ENCODE data around the gene KCNMA1. TPM values are rescaled to one million over a fixed set of nuclear protein-coding genes. Genes with fewer than 3 reads are reported as not detected.

Gene KCNMA1
- total RNA-seq, 1 donor from 2014 or later = 95.5 TPM

GRCh38 chr10:76981251-76981650 is 656.4 kb downstream of the KCNMA1 start:
- no peak overlapping the region for H3K4me3 Mint-ChIP-seq (ENCODE audit: unreplicated experiment)

GRCh38 chr10:76977901-76978300 is 659.7 kb downstream of the KCNMA1 start:
- no peak for DNase-seq (ENCODE audit: extremely low spot score, unreplicated experiment)
- Mint-ChIP-seq H3K27ac (ENCODE audit: unreplicated experiment) (no peak overlapping the region), H3K4me1 (ENCODE audit: unreplicated experiment) (peaks cover 33% of the 10 kb centered on the region), H3K9me3 (ENCODE audit: unreplicated experiment) (no peaks in the 10 kb centered on the region), H3K36me3 (ENCODE audit: unreplicated experiment) (peaks cover 6% of the 10 kb centered on the region), H3K4me3 (ENCODE audit: unreplicated experiment) (no peak overlapping the region), H3K27me3 (ENCODE audit: unreplicated experiment) (no peaks in the 10 kb centered on the region)
- TF ChIP-seq CTCF (IDR thresholded peaks at IDR 0.05) = no peak

More at GRCh38 chr10:76981251-76981650, 656.4 kb downstream of the KCNMA1 start:
- Mint-ChIP-seq H3K4me1 (ENCODE audit: unreplicated experiment) (peaks cover 40% of the 10 kb centered on the region), H3K27ac (ENCODE audit: unreplicated experiment) (no peak overlapping the region), H3K36me3 (ENCODE audit: unreplicated experiment) (peaks cover 8% of the 10 kb centered on the region), H3K27me3 (ENCODE audit: unreplicated experiment) (no peaks in the 10 kb centered on the region), H3K9me3 (ENCODE audit: unreplicated experiment) (no peaks in the 10 kb centered on the region)
- no peak for DNase-seq (ENCODE audit: extremely low spot score, unreplicated experiment)
- TF ChIP-seq CTCF (IDR thresholded peaks at IDR 0.05) = no peak

GRCh38 chr10:76977046-76977445 is 660.6 kb downstream of the KCNMA1 start:
- Mint-ChIP-seq H3K27ac (ENCODE audit: unreplicated experiment) (no peak overlapping the region), H3K4me1 (ENCODE audit: unreplicated experiment) (peaks cover 25% of the 10 kb centered on the region), H3K27me3 (ENCODE audit: unreplicated experiment) (no peaks in the 10 kb centered on the region), H3K36me3 (ENCODE audit: unreplicated experiment) (peaks cover 3% of the 10 kb centered on the region), H3K4me3 (ENCODE audit: unreplicated experiment) (no peak overlapping the region), H3K9me3 (ENCODE audit: unreplicated experiment) (no peaks in the 10 kb centered on the region)
- no peak for DNase-seq (ENCODE audit: extremely low spot score, unreplicated experiment)
- TF ChIP-seq CTCF (IDR thresholded peaks at IDR 0.05) = no peak

- DNase-seq (ENCODE audit: extremely low spot score, unreplicated experiment) = no peak
- Mint-ChIP-seq H3K9me3 (ENCODE audit: unreplicated experiment) (no peaks in the 10 kb centered on the region), H3K4me3 (ENCODE audit: unreplicated experiment) (no peak overlapping the region)
These were observed 661.5 kb downstream of the KCNMA1 start for GRCh38 chr10:76976142-76976541.

GRCh38 chr10:76975126-76975525 is 662.5 kb downstream of the KCNMA1 start:
- Mint-ChIP-seq H3K9me3 (ENCODE audit: unreplicated experiment) (no peaks in the 10 kb centered on the region), H3K27ac (ENCODE audit: unreplicated experiment) (no peak overlapping the region), H3K36me3 (ENCODE audit: unreplicated experiment) (peaks cover 6% of the 10 kb centered on the region), H3K27me3 (ENCODE audit: unreplicated experiment) (no peaks in the 10 kb centered on the region), H3K4me1 (ENCODE audit: unreplicated experiment) (peaks cover 20% of the 10 kb centered on the region), H3K4me3 (ENCODE audit: unreplicated experiment) (no peak overlapping the region)
- no peak for TF ChIP-seq CTCF (IDR thresholded peaks at IDR 0.05)
- DNase-seq (ENCODE audit: extremely low spot score, unreplicated experiment) = no peak

More at GRCh38 chr10:76976142-76976541, 661.5 kb downstream of the KCNMA1 start:
- peaks cover 23% of the 10 kb centered on the region for H3K4me1 Mint-ChIP-seq (ENCODE audit: unreplicated experiment)
- no peak overlapping the region for H3K27ac Mint-ChIP-seq (ENCODE audit: unreplicated experiment)
- no peak for TF ChIP-seq CTCF (IDR thresholded peaks at IDR 0.05)
- no peaks in the 10 kb centered on the region for H3K27me3 Mint-ChIP-seq (ENCODE audit: unreplicated experiment)
- H3K36me3 Mint-ChIP-seq (ENCODE audit: unreplicated experiment) = peaks cover 8% of the 10 kb centered on the region

All from osteocyte (in vitro differentiated cells).